Neural progenitor cell (in vitro differentiated cells): ENCODE data around the gene GPRC5D. TPM values are rescaled to one million over a fixed set of nuclear protein-coding genes. Genes with fewer than 3 reads are reported as not detected.

Experiments
- DNase-seq: peaks from one replicate; pipeline ENCODE4 v3.0.0-alpha.2; 2016; ENCODE audit warnings: low spot score
- H2AFZ ChIP-seq: fragments of 200-600 bp; sonication (generic); replicated peaks from 2 replicates; pipeline ENCODE4 v1.6.1; 2016; ENCODE audit warnings: antibody characterized with exemption
- H3F3A ChIP-seq: fragments of 200-600 bp; sonication (generic); 2 replicates; pipeline ENCODE4 v1.6.1; 2016; ENCODE audit warnings: antibody characterized with exemption, low read depth
- H3K27ac ChIP-seq: fragments of 200-600 bp; sonication (generic); 2 replicates; pipeline ENCODE4 v1.5.1; 2016; ENCODE audit warnings: mild to moderate bottlenecking
- H3K27me3 ChIP-seq: fragments of 200-600 bp; sonication (generic); 2 replicates; pipeline ENCODE4 v1.6.1; 2016; ENCODE audit warnings: mild to moderate bottlenecking, moderate library complexity
- H3K36me3 ChIP-seq: fragments of 200-600 bp; sonication (generic); 2 replicates; pipeline ENCODE4 v1.5.1; 2016
- H3K4me1 ChIP-seq: fragments of 200-600 bp; sonication (generic); 2 replicates; pipeline ENCODE4 v1.6.1; 2016; ENCODE audit warnings: mixed run types
- H3K4me2 ChIP-seq: fragments of 200-600 bp; sonication (generic); 2 replicates; pipeline ENCODE4 v1.6.1; 2016
- H3K4me3 ChIP-seq: fragments of 200-600 bp; sonication (generic); 2 replicates; pipeline ENCODE4 v1.5.1; 2016
- H3K79me2 ChIP-seq: fragments of 200-600 bp; sonication (generic); 2 replicates; pipeline ENCODE4 v1.6.1; 2016; ENCODE audit warnings: low read depth
- H3K9ac ChIP-seq: fragments of 200-600 bp; sonication (generic); 2 replicates; pipeline ENCODE4 v1.6.1; 2016
- H3K9me3 ChIP-seq: fragments of 200-600 bp; sonication (generic); 2 replicates; pipeline ENCODE4 v1.5.1; 2016; ENCODE audit warnings: low read depth
- H4K20me1 ChIP-seq: fragments of 200-600 bp; sonication (generic); 2 replicates; pipeline ENCODE4 v1.6.1; 2016; ENCODE audit warnings: low read depth
- H3K27ac Mint-ChIP-seq: 3 replicates; pipeline ENCODE4 v1.8.0; 2021; ENCODE audit warnings: mixed read lengths
- H3K27me3 Mint-ChIP-seq: 2 replicates; pipeline ENCODE4 v1.8.0; 2022; ENCODE audit warnings: low read depth, mild to moderate bottlenecking, inconsistent platforms, moderate library complexity, mixed read lengths; ENCODE audit not compliant: insufficient read depth
- H3K36me3 Mint-ChIP-seq: 3 replicates; pipeline ENCODE4 v1.8.0; 2021; ENCODE audit warnings: mixed read lengths
- H3K4me1 Mint-ChIP-seq: 3 replicates; pipeline ENCODE4 v1.8.0; 2021; ENCODE audit warnings: mixed read lengths
- H3K4me3 Mint-ChIP-seq: 3 replicates; pipeline ENCODE4 v1.8.0; 2021; ENCODE audit warnings: mild to moderate bottlenecking, moderate library complexity, mixed read lengths
- H3K9me3 Mint-ChIP-seq: 3 replicates; pipeline ENCODE4 v1.8.0; 2020; ENCODE audit warnings: mixed read lengths
- EZH2 ChIP-seq: fragments of 200-600 bp; sonication (generic); IDR thresholded peaks from 2 replicates; pipeline ENCODE4 v1.6.1; 2017; ENCODE audit warnings: antibody characterized with exemption, mild to moderate bottlenecking, moderate library complexity
- EZH2phosphoT487 ChIP-seq: fragments of 200-600 bp; sonication (generic); IDR thresholded peaks from 2 replicates; pipeline ENCODE4 v1.6.1; 2017; ENCODE audit warnings: antibody characterized with exemption
- total RNA-seq: library from RNA; depleted of rRNA; stranded (reverse); fragments of >200 nt; gene quantifications from 2 replicates; pipeline ENCODE4 v1.2.3, GENCODE V29; 2015; ENCODE audit warnings: low replicate concordance
- TF ChIP-seq, protein P1 (sequence below): fragments of 200-600 bp; sonication (generic); IDR thresholded peaks from 2 replicates; pipeline ENCODE4 v1.5.1; 2017; ENCODE audit warnings: antibody characterized with exemption, mild to moderate bottlenecking

The GPRC5D gene
- total RNA-seq, 1 donor from 2014 or later, result not detected

DNA sequence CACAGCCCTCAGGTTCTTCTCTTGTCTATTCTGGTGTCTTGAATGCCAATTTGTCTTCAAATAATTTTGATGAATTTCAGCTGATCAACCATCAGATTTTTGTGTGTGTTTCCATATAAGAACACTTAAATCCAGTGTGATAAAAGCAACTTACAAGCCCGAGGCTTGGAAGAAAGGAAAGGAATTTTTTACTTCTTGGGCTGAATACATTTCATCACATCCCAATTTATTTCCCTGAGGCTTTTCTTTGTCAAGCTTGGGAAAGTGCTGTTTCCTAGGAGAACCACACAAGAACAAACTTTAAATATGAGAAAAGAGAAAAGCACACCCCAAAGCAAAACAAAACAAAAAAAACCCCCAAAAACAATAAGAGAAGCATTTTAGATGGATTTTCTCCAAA lies 26.6 kb downstream of the GPRC5D start:
- peaks cover 8% of the 10 kb centered on the region for H3K9me3 Mint-ChIP-seq
- no peaks in the 10 kb centered on the region for H3K4me1 ChIP-seq
- no peaks in the 10 kb centered on the region for H4K20me1 ChIP-seq
- H3F3A ChIP-seq, result no peaks in the 10 kb centered on the region
- H3K36me3 Mint-ChIP-seq, result no peaks in the 10 kb centered on the region
- H3K27ac ChIP-seq, result no peak overlapping the region
- no peak overlapping the region for H3K9ac ChIP-seq
- no peak overlapping the region for H2AFZ ChIP-seq
- no peaks in the 10 kb centered on the region for H3K9me3 ChIP-seq
- no peaks in the 10 kb centered on the region for H3K36me3 ChIP-seq
- H3K27me3 ChIP-seq, result no peaks in the 10 kb centered on the region
- peaks cover 5% of the 10 kb centered on the region for H3K27me3 Mint-ChIP-seq
- DNase-seq, result no peak
- no peak overlapping the region for H3K27ac Mint-ChIP-seq
- H3K4me3 ChIP-seq, result no peak overlapping the region
- H3K4me3 Mint-ChIP-seq, result no peak overlapping the region
- no peak for TF ChIP-seq EZH2
- TF ChIP-seq, protein P1, sequence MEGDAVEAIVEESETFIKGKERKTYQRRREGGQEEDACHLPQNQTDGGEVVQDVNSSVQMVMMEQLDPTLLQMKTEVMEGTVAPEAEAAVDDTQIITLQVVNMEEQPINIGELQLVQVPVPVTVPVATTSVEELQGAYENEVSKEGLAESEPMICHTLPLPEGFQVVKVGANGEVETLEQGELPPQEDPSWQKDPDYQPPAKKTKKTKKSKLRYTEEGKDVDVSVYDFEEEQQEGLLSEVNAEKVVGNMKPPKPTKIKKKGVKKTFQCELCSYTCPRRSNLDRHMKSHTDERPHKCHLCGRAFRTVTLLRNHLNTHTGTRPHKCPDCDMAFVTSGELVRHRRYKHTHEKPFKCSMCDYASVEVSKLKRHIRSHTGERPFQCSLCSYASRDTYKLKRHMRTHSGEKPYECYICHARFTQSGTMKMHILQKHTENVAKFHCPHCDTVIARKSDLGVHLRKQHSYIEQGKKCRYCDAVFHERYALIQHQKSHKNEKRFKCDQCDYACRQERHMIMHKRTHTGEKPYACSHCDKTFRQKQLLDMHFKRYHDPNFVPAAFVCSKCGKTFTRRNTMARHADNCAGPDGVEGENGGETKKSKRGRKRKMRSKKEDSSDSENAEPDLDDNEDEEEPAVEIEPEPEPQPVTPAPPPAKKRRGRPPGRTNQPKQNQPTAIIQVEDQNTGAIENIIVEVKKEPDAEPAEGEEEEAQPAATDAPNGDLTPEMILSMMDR, result no peak
- no peak for TF ChIP-seq EZH2phosphoT487
- no peak overlapping the region for H3K4me2 ChIP-seq
- H3K4me1 Mint-ChIP-seq, result peaks cover 7% of the 10 kb centered on the region
- no peaks in the 10 kb centered on the region for H3K79me2 ChIP-seq

DNA sequence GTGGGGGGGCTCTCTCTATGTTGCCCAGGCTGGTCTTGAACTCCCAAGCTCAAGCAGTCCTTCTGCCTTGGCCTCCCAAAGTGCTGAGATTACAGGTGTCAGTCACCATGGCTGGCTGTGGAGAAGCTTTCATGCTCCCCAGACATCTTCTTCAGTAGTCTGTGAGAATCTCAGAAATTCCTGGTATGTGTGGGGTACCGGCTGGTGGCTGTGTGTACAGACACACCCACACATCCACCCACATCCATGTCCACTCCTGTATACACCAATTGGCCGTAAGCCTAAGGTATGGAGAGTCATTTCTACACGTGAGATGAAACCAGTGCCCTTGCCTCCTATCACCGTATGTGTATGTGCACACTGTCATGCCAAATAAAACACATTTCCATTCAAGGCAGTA lies 27.8 kb downstream of the GPRC5D start:
- peaks cover 5% of the 10 kb centered on the region for H3K27me3 Mint-ChIP-seq
- Histone ChIP-seq H3K27ac (no peak overlapping the region), H3K4me2 (no peak overlapping the region), H3F3A (no peaks in the 10 kb centered on the region), H3K4me3 (no peak overlapping the region), H2AFZ (no peak overlapping the region), H3K27me3 (no peaks in the 10 kb centered on the region), H3K36me3 (no peaks in the 10 kb centered on the region), H4K20me1 (no peaks in the 10 kb centered on the region), H3K4me1 (no peaks in the 10 kb centered on the region), H3K79me2 (no peaks in the 10 kb centered on the region), H3K9me3 (no peaks in the 10 kb centered on the region), H3K9ac (no peak overlapping the region)
- H3K4me1 Mint-ChIP-seq, result peaks cover 4% of the 10 kb centered on the region
- no peak for TF ChIP-seq EZH2
- TF ChIP-seq, protein P1, result no peak
- H3K27ac Mint-ChIP-seq, result no peak overlapping the region
- no peak for DNase-seq
- peaks cover 8% of the 10 kb centered on the region for H3K9me3 Mint-ChIP-seq
- no peaks in the 10 kb centered on the region for H3K36me3 Mint-ChIP-seq
- H3K4me3 Mint-ChIP-seq, result no peak overlapping the region

DNA sequence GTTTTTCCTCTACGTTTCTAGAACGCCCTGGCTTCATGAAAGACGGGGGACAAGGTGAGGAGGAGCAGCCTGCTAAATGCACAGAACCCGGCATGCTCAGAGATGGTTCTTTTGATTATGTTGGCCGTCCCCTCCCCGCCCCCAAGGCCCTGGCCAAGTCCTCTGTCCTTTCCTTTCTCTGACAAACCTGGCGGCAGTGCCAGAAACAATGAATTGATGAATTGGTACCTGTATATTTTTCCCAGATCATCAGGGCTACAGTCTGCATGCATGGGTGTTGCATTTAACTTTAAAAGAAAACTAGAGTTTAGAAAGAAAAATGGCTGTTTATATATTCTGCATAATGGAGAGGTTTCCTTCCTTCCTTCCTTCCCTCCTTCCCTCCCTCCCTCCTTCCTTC lies 29.0 kb downstream of the GPRC5D start:
- no peak overlapping the region for H3K27ac Mint-ChIP-seq
- H3K4me2 ChIP-seq, result no peak overlapping the region
- H3K27me3 Mint-ChIP-seq, result peaks cover 5% of the 10 kb centered on the region
- H3K36me3 ChIP-seq, result no peaks in the 10 kb centered on the region
- H3K4me3 ChIP-seq, result no peak overlapping the region
- no peak overlapping the region for H3K4me3 Mint-ChIP-seq
- H3K36me3 Mint-ChIP-seq, result no peaks in the 10 kb centered on the region
- H2AFZ ChIP-seq, result no peak overlapping the region
- no peaks in the 10 kb centered on the region for H3K4me1 ChIP-seq
- H3K9me3 Mint-ChIP-seq, result peaks cover 8% of the 10 kb centered on the region
- H3F3A ChIP-seq, result no peaks in the 10 kb centered on the region
- no peak overlapping the region for H3K9ac ChIP-seq
- no peak overlapping the region for H3K27ac ChIP-seq
- no peaks in the 10 kb centered on the region for H3K9me3 ChIP-seq
- H4K20me1 ChIP-seq, result no peaks in the 10 kb centered on the region
- DNase-seq, result no peak
- H3K4me1 Mint-ChIP-seq, result peaks cover 4% of the 10 kb centered on the region
- TF ChIP-seq, protein P1, result no peak
- TF ChIP-seq EZH2 (no peak), EZH2phosphoT487 (no peak)
- H3K79me2 ChIP-seq, result no peaks in the 10 kb centered on the region
- no peaks in the 10 kb centered on the region for H3K27me3 ChIP-seq
